A549 treated with dexamethasone at 1 μM for 4 hours (cell line): Measurements from ENCODE around the gene PRSS21. TPM values are rescaled to one million over a fixed set of nuclear protein-coding genes. Genes with fewer than 3 reads are reported as not detected.

Source experiments
- total RNA-seq: library from RNA; stranded (reverse); fragments of 200-300 nt; extraction: Qiagen RNA extraction; gene quantifications from 5 replicates; pipeline ENCODE4 v1.2.3, GENCODE V29; 2022

Gene PRSS21
- total RNA-seq, result 0.18 to 0.19 TPM in 2 of 5 replicates, not detected in the others

GRCh38 chr16:2816751-2817339 is at the start of gene PRSS21:
Gene PRSS21, plus strand, starts transcription at chr16:2817237. Its CDS starts 32 bp downstream, at chr16:2817269.

GRCh38 chr16:2777231-2777902 is 39.7 kb upstream of the PRSS21 start, which contains the start of gene ELOB:
Gene ELOB, minus strand, starts transcription at chr16:2777280. Its CDS starts 41 bp downstream, at chr16:2777239.

GRCh38 chr16:2787406-2787805 is 29.6 kb upstream of the PRSS21 start, which contains the start of gene PRSS33:
Gene PRSS33, minus strand, starts transcription at chr16:2787560. Its CDS starts 1,013 bp downstream, at chr16:2786547.

GRCh38 chr16:2829501-2830354 is 12.7 kb downstream of the PRSS21 start, which contains the start of gene ZG16B:
Gene ZG16B, plus strand, starts transcription at chr16:2830303. Its CDS starts 139 bp downstream, at chr16:2830442.

GRCh38 chr16:2857451-2858244 is 40.6 kb downstream of the PRSS21 start, which contains the start of gene PRSS22:
Gene PRSS22, minus strand, starts transcription at chr16:2858170. Its CDS starts 66 bp downstream, at chr16:2858104.

Other genes with a start within 250 kb of the PRSS21 start
- gene KCTD5, start 134.7 kb upstream of the PRSS21 start, total RNA-seq, result 34.6 to 43.4 TPM (median 42.9 TPM) in 5 replicates
- 1.1 to 2.4 TPM (median 1.5 TPM) in 5 replicates for gene PRSS27, start 97.0 kb upstream of the PRSS21 start, total RNA-seq
- gene SRRM2, start 64.6 kb upstream of the PRSS21 start, total RNA-seq, result 272 to 485 TPM (median 450 TPM) in 5 replicates
- 421 to 531 TPM (median 462 TPM) in 5 replicates for gene ELOB, start 40.0 kb upstream of the PRSS21 start, total RNA-seq
- not detected in 5 replicates for gene PRSS33, start 29.7 kb upstream of the PRSS21 start, total RNA-seq
- gene PRSS41, start 18.8 kb upstream of the PRSS21 start, total RNA-seq, result not detected in 5 replicates
- gene ZG16B, start 13.1 kb downstream of the PRSS21 start, total RNA-seq, result 0.60 to 0.98 TPM (median 0.66 TPM) in 5 replicates
- gene PRSS22, start 40.9 kb downstream of the PRSS21 start, total RNA-seq, result 0.35 to 1.5 TPM (median 0.65 TPM) in 5 replicates
- 44.5 to 51.4 TPM (median 50.7 TPM) in 5 replicates for gene FLYWCH2, start 66.0 kb downstream of the PRSS21 start, total RNA-seq
- gene FLYWCH1, start 94.7 kb downstream of the PRSS21 start, total RNA-seq, result 14.4 to 27.1 TPM (median 24.6 TPM) in 5 replicates
- 0.95 to 2.0 TPM (median 1.9 TPM) in 5 replicates for gene KREMEN2, start 147.0 kb downstream of the PRSS21 start, total RNA-seq
- gene PAQR4, start 152.1 kb downstream of the PRSS21 start, total RNA-seq, result 29.5 to 44.0 TPM (median 42.5 TPM) in 5 replicates
- gene PKMYT1, start 163.2 kb downstream of the PRSS21 start, total RNA-seq, result 57.1 to 92.9 TPM (median 85.4 TPM) in 5 replicates
- 0.28 to 0.43 TPM (median 0.38 TPM) in 5 replicates for gene CLDN9, start 195.7 kb downstream of the PRSS21 start, total RNA-seq
- gene CLDN6, start 200.9 kb downstream of the PRSS21 start, total RNA-seq, result 0.14 to 0.54 TPM (median 0.31 TPM) in 5 replicates
- 415 to 495 TPM (median 463 TPM) in 5 replicates for gene TNFRSF12A, start 203.1 kb downstream of the PRSS21 start, total RNA-seq
- gene HCFC1R1, start 206.7 kb downstream of the PRSS21 start, total RNA-seq, result 224 to 248 TPM (median 238 TPM) in 5 replicates
- 21.4 to 33.8 TPM (median 31.0 TPM) in 5 replicates for gene THOC6, start 206.8 kb downstream of the PRSS21 start, total RNA-seq
- 0.02 TPM in 1 of 5 replicates, not detected in the others for gene BICDL2, start 219.7 kb downstream of the PRSS21 start, total RNA-seq
- gene MMP25, start 229.3 kb downstream of the PRSS21 start, total RNA-seq, result 1.1 to 1.6 TPM (median 1.3 TPM) in 5 replicates
- gene IL32, start 248.4 kb downstream of the PRSS21 start, total RNA-seq, result 23.4 to 34.9 TPM (median 28.8 TPM) in 5 replicates